Uterus (tissue), 2 donors: ENCODE data around the gene CLINT1.

Experiments
- POLR2A ChIP-seq, 2 donors: fragments of 450-650 bp; IDR thresholded peaks; one replicate each; pipeline ENCODE4 v1.6.1; 2016; ENCODE audit warnings: antibody characterized with exemption in 2 of 2, mild to moderate bottlenecking in 1 of 2, moderate library complexity in 1 of 2
- TF ChIP-seq, protein P1 (sequence below), 4 experiments: fragments of 200-600 bp in 2 of 4; fragments of 450-650 bp in 2 of 4; sonication (generic) in 2 of 4; IDR thresholded peaks; one replicate each; pipeline ENCODE4 v1.5.1; 2016 to 2019; ENCODE audit warnings: antibody characterized with exemption in 4 of 4, mild to moderate bottlenecking in 2 of 4, moderate library complexity in 1 of 4

DNA sequence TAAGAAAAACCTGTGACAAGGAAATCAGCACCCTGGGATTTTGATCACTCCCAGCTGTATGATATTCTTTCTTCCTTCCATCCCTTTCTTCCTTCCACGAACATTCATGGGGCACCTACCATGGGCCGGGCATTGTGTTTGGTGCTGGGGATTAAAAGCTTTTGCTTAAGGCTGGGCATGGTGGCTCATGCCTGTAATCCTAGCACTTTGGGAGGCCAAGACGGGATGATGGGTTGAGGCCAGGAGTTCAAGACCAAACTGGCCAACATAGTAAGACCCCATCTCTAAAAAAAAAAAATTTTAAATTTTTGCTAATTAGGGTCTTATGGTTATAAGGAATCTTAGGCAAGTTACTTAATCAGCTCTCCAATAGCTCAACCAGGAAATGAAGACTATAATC is 48.5 kb upstream of the CLINT1 start:
- TF ChIP-seq, protein P1, sequence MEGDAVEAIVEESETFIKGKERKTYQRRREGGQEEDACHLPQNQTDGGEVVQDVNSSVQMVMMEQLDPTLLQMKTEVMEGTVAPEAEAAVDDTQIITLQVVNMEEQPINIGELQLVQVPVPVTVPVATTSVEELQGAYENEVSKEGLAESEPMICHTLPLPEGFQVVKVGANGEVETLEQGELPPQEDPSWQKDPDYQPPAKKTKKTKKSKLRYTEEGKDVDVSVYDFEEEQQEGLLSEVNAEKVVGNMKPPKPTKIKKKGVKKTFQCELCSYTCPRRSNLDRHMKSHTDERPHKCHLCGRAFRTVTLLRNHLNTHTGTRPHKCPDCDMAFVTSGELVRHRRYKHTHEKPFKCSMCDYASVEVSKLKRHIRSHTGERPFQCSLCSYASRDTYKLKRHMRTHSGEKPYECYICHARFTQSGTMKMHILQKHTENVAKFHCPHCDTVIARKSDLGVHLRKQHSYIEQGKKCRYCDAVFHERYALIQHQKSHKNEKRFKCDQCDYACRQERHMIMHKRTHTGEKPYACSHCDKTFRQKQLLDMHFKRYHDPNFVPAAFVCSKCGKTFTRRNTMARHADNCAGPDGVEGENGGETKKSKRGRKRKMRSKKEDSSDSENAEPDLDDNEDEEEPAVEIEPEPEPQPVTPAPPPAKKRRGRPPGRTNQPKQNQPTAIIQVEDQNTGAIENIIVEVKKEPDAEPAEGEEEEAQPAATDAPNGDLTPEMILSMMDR (IDR thresholded peaks at IDR 0.05): no peak
- TF ChIP-seq POLR2A (IDR thresholded peaks at IDR 0.05): no peak
